H1 (cell line): ENCODE results near the gene LARGE2.

Source experiments
- ASH2L ChIP-seq: fragments of 200-600, 300-600 bp; sonication (generic); IDR thresholded peaks from one replicate; pipeline ENCODE4 v1.7.1; 2017; ENCODE audit warnings: low read length
- CTCF ChIP-seq, 3 experiments: IDR thresholded peaks; 1 replicate in 2 of 3; 2 replicates in 1 of 3; pipeline versions ENCODE4 v1.5.1 to v1.6.1; 2011; ENCODE audit warnings: low read length in 3 of 3, mild to moderate bottlenecking in 3 of 3, inconsistent platforms in 2 of 3, low read depth in 1 of 3, moderate library complexity in 1 of 3; ENCODE audit not compliant: insufficient read depth in 1 of 3; ENCODE audit errors: control extremely low read depth in 1 of 3
- EP300 ChIP-seq, 2 experiments: IDR thresholded peaks; 1 replicate in 1 of 2; 2 replicates in 1 of 2; pipeline ENCODE4 v1.6.1; 2011 to 2012; ENCODE audit warnings: low read depth in 2 of 2, low read length in 2 of 2, mild to moderate bottlenecking in 2 of 2, borderline replicate concordance in 1 of 2, inconsistent platforms in 1 of 2, moderate library complexity in 1 of 2
- HDAC2 ChIP-seq, 2 experiments: fragments of 300-600 bp in 1 of 2; sonication (generic) in 1 of 2; IDR thresholded peaks; 2 replicates each; pipeline ENCODE4 v1.6.1; 2011 to 2012; ENCODE audit warnings: low read depth in 2 of 2, low read length in 2 of 2, mild to moderate bottlenecking in 2 of 2, moderate library complexity in 2 of 2, borderline replicate concordance in 1 of 2, inconsistent platforms in 1 of 2
- NRF1 ChIP-seq: IDR thresholded peaks from 2 replicates; pipeline ENCODE4 v1.6.1; 2011; ENCODE audit warnings: mild to moderate bottlenecking, low read depth, low read length, improper control_type of control experiment
- POLR2A ChIP-seq, 2 experiments: IDR thresholded peaks; 1 replicate in 1 of 2; 2 replicates in 1 of 2; pipeline ENCODE4 v1.6.1; 2011; ENCODE audit warnings: low read depth in 2 of 2, low read length in 2 of 2, mild to moderate bottlenecking in 2 of 2; ENCODE audit errors: control extremely low read depth in 1 of 2
- POLR2AphosphoS5 ChIP-seq: IDR thresholded peaks from 2 replicates; pipeline ENCODE4 v1.6.1; 2011; ENCODE audit warnings: low read depth, low read length
- RFX5 ChIP-seq: IDR thresholded peaks from 2 replicates; pipeline ENCODE4 v1.6.1; 2011; ENCODE audit warnings: low read depth, low read length, improper control_type of control experiment, borderline replicate concordance
- SIN3A ChIP-seq, 2 experiments: IDR thresholded peaks in 1 of 2; conservative IDR thresholded peaks in 1 of 2; 2 replicates each; pipeline ENCODE4 v1.6.1; 2011 to 2012; ENCODE audit warnings: low read length in 2 of 2, improper control_type of control experiment in 1 of 2, low read depth in 1 of 2, mild to moderate bottlenecking in 1 of 2
- SP1 ChIP-seq: IDR thresholded peaks from 2 replicates; pipeline ENCODE4 v1.6.1; 2011; ENCODE audit warnings: low read depth, low read length

GRCh38 chr11:45959851-45960250 is 37.4 kb downstream of the LARGE2 start:
- no peak for TF ChIP-seq CTCF (IDR thresholded peaks at IDR 0.05; ENCODE audit: control extremely low read depth in 1 of 3, insufficient read depth in 1 of 3, low read depth in 1 of 3, low read length in 3 of 3)
- TF ChIP-seq POLR2A (IDR thresholded peaks at IDR 0.05; ENCODE audit: control extremely low read depth in 1 of 2, low read depth in 2 of 2, low read length in 2 of 2), result no peak
- TF ChIP-seq RFX5, result no peak
- no peak for TF ChIP-seq EP300 (IDR thresholded peaks at IDR 0.05; ENCODE audit: borderline replicate concordance in 1 of 2, low read depth in 2 of 2, low read length in 2 of 2)
- no peak for TF ChIP-seq SP1
- no peak for TF ChIP-seq NRF1
- no peak for TF ChIP-seq ASH2L
- no peak for TF ChIP-seq POLR2AphosphoS5
- TF ChIP-seq SIN3A (conservative IDR thresholded peaks at IDR 0.05 in 1 of 2, IDR thresholded peaks at IDR 0.05 in 1 of 2; ENCODE audit: low read depth in 1 of 2, low read length in 2 of 2), result no peak
- no peak for TF ChIP-seq HDAC2 (IDR thresholded peaks at IDR 0.05; ENCODE audit: borderline replicate concordance in 1 of 2, low read depth in 2 of 2, low read length in 2 of 2)
